Suprapubic skin (tissue), 4 donors: Measurements from ENCODE around the gene MAS1L.

ENCODE experiments used
- EP300 ChIP-seq: sonication (generic); formaldehyde crosslinking; IDR thresholded peaks from one replicate; pipeline ENCODE4 v1.6.1; 2017; ENCODE audit warnings: antibody characterized with exemption
- POLR2A ChIP-seq, 2 donors: fragments of 450-650 bp; IDR thresholded peaks; one replicate each; pipeline ENCODE4 v1.6.1; 2017; ENCODE audit warnings: antibody characterized with exemption in 2 of 2, mild to moderate bottlenecking in 2 of 2, moderate library complexity in 2 of 2
- POLR2AphosphoS5 ChIP-seq, 3 donors: sonication (generic); formaldehyde crosslinking; IDR thresholded peaks; one replicate each; pipeline ENCODE4 v1.6.1; 2017; ENCODE audit warnings: antibody characterized with exemption in 3 of 3
- TF ChIP-seq, protein P1 (sequence below), 2 donors: fragments of 200-600 bp in 1 of 2; fragments of 450-650 bp in 1 of 2; sonication (generic) in 1 of 2; IDR thresholded peaks; one replicate each; pipeline ENCODE4 v1.5.1; 2016 to 2019; ENCODE audit warnings: antibody characterized with exemption in 2 of 2, mild to moderate bottlenecking in 1 of 2, moderate library complexity in 1 of 2

DNA sequence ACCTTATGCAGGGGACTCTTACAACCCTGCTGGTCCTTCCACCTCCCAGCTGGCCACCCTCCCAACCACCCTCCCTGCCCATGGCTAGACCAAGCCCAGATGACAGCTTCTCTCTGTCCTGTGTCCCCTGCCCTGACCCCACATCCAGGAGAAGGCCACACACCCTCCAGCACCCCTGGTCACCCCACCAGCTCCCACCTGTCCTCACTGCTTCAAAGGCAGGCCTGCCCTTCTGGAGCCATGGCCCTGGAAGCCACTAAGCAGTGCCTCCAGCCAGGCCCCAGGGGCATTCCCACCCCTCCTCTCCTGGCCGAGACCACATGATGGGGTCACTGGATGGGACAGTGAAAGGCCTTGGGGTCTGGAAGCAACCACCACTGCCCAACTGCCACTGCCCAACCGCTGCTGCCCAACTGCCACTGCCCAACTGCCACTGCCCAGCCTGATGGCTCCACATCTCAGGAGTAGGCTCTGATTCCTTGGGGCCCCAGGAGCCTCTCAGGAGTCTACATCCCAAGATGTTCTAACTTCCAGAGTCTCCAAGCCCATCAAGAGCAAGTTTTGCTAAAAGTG, 41.3 kb upstream of the MAS1L start:
- no peak for TF ChIP-seq POLR2A (IDR thresholded peaks at IDR 0.05)
- TF ChIP-seq, protein P1, sequence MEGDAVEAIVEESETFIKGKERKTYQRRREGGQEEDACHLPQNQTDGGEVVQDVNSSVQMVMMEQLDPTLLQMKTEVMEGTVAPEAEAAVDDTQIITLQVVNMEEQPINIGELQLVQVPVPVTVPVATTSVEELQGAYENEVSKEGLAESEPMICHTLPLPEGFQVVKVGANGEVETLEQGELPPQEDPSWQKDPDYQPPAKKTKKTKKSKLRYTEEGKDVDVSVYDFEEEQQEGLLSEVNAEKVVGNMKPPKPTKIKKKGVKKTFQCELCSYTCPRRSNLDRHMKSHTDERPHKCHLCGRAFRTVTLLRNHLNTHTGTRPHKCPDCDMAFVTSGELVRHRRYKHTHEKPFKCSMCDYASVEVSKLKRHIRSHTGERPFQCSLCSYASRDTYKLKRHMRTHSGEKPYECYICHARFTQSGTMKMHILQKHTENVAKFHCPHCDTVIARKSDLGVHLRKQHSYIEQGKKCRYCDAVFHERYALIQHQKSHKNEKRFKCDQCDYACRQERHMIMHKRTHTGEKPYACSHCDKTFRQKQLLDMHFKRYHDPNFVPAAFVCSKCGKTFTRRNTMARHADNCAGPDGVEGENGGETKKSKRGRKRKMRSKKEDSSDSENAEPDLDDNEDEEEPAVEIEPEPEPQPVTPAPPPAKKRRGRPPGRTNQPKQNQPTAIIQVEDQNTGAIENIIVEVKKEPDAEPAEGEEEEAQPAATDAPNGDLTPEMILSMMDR (IDR thresholded peaks at IDR 0.05), result no peak
- no peak for TF ChIP-seq POLR2AphosphoS5 (IDR thresholded peaks at IDR 0.05)
- TF ChIP-seq EP300, result no peak
